ENCODE data around the gene GSG1L.

GSG1L gene

DNA sequence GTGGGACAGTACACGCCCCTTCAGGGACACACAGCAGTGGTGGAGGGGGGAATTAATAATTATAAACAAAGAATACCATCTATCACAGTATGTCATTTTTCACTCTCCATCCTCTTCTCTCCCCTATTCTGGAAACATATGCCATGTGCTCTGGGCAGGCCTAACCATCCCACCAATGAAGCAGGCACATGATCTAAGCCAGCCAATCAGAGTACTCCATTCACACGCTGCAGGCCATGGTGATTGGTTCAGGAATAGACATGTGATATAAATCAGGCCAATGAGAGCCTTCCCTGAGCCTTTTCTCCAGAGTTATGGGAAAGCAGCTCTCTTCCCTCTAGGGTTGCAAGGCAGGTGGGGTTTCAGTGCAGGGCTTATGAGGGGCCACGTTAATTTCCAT, 36.5 kb downstream of the GSG1L start:
- DNase-seq (ENCODE audit: low read depth in 2 of 2, low spot score in 1 of 2) = no peak

DNA sequence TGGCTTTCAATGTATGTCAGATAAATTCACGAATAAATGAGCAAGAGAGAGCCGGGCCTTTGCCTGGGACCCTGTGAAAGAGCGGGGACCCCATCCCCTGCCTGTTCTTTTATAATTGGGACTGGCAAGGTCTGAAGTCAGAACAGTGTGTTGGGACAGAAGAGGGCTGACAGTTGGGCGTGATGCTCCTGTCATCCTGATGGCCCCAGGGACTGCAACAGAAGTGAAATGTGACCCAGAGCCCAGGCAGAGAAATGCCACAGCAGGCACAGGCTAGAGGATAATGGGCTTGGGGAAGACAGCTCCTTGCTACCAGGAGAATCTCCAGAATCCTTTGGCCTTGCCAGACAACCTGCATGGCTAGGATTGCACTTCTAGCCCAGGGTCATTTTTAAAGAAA, 37.9 kb downstream of the GSG1L start:
- DNase-seq (ENCODE audit: low read depth in 2 of 2, low spot score in 1 of 2) = no peak

DNA sequence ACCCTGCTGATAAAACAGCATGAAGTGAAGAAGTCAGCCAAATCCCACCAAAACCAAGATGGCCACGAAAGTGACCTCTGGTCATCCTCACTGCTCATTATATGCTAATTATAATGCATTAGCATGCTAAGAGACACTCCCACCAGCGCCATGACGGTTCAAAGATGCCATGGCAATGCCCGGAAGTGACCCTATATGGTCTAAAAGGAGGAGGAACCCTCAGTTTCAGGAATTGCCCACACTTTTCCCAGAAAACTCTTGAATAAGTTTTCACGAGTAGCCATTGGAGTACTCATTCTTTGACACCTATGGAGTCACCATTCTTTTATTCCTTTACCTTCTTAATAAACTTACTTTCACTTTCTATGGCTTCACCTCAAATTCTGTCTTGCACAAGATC, 44.3 kb downstream of the GSG1L start:
- no peak for DNase-seq (ENCODE audit: low read depth in 2 of 2, low spot score in 1 of 2)

DNA sequence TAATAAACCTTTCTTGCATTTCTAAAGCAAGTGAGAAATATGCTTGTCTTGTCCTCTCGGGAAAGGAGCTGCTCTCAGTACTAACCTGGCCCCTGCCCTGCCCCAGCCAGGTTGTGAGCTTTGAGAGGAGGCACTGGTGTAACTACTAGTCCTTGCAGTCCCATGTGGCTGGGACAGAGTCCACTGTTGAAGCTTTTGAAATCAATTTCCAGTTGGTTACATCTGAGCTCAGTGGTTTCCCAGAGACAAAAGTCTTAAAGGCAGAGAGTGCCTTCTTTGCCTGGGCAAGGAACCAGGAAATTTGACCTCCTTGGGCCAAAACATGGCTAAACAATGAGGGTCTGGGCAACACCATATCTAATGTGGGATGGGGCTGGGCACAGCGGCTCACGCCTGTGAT, 48.7 kb downstream of the GSG1L start:
- DNase-seq (ENCODE audit: low read depth in 2 of 2, low spot score in 1 of 2) = no peak

DNA sequence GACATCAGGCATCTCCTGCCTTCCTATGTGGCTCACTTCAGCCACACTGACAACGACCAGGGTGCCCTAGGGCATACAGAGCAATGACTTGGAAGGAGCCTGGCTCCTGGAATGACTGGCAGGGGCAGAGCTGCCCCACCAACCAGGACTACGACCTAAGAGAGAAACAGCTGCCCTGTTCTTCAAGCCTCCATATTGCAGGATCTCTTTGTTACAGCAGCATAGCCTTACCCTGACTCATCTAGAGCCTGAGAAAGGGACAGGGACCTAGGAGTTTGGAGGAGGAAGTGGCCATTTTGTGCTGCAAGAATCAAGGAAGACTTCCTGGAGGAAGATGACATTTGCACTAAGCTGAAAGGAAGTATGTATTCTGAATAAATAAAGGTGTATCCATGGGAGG, 49.6 kb downstream of the GSG1L start:
- DNase-seq (ENCODE audit: low read depth in 2 of 2, low spot score in 1 of 2) = no peak

DNA sequence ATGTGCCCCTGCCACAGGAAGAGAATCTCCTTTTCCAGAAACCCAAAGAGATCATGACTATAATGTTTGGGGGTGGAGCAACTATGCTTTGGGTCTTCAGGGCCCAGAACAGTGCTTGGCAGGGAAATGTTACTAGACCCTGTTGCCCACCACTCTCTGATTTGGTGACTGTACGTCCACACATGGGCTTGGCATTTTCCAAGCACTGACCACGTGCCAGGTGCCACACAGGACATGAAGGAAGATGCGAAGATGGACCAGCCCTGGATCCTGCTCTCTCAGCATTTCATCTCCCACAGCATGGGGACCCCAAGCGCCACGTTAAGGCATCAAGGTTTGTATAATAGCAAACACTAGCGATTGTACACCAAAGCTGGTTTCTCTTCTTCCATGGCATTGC, 50.1 kb downstream of the GSG1L start:
- DNase-seq (ENCODE audit: low read depth in 2 of 2, low spot score in 1 of 2) = no peak

DNA sequence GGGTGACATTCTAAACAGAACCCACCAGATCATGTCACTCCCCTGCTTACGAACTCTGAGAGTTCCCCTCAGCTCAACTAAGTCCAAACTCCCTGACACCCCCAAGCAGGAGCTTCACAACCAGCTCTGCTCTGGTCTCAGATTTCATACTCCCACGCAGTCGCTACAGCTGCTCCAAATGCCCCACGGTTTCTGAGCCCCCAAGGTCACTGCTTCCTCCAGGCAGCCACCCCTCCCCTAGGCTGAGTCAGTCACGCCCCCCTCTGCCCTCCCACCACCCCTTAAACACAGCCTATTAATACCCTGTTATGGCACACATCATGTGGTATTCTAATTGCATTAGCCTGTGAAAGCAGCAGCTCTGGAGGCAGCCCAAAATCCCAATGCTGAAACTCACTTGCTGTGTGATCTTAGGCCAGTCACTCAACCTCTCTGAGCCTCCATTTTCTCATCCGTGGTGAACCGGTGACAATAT, 51.5 kb downstream of the GSG1L start:
- no peak for DNase-seq (ENCODE audit: low read depth in 2 of 2, low spot score in 1 of 2)

DNA sequence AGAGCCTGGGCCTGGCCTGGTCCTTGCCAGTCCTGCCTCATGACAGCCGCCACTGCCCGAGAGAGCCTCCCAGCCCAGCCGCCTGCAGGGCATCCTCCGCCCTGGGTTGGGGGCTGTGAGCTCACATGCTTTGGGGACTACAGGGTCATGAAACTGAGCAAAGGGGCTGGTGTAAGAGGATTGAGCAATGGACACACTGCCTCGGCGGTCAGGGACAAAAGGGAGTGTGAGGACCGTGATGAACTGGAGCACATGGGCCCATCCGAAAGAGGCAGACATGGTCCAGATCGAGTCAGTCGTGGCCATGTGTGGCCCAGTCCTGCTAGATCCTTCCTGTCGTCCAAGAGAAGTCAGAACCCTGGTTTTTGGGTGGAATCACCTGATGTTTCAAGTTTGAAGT, 52.3 kb downstream of the GSG1L start:
- no peak for DNase-seq (ENCODE audit: low read depth in 2 of 2, low spot score in 1 of 2)

DNA sequence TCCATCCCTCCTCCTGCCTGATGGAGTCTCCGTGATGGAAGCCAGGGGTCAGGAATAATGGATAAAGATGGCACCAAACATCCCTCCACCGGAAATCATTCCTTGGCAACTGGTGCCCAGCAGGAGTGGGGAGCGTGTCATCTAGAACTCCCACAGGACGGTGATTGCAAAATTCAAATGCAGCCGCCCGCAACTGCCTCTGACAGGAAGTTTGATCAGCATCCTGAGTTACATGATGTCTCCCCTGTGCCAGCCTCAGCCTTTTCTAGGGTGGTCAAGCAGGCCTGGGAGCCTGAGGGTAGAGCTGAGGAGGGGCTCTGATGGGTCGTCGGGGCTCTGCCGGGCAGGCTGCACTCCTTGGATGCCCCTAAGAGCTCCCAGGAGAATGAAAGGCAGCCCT, 52.8 kb downstream of the GSG1L start:
- no peak for DNase-seq (ENCODE audit: low read depth in 2 of 2, low spot score in 1 of 2)

DNA sequence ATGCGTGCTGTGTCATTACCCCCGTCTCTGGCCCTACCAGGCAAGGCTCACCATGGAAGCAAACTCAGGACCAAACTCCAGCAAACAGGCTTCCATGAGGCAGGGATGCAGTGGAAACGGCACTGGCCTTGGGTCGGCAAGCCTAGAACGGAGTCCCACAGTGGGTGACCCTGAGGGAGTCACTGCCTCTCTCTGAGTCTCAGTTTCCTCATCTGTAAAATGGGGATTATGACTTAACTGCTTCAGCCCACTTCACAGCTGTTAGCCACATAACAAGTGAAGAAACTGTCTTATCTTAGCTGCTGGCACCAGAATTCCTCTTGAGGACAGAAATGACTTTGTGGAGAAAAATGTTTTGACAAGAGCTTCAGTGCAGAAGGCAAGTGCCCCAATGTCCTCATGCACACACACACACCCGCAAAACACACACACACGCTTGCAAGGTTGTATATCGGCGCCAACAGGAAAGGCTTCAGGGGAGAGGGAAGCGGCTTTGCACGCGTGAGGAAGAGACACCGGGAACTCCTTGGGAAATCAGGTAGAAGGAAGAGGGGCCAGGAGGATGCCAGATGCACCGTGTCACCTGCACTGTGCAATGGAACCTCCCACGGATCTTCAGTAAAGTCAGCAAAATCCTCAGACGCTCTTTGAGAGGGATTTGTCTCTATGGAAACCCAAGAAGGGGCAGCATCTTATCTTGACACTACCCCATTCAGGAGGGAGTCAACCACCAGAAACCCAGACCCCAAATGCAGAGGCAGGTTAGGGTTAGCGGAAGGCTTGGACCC, 53.7 kb downstream of the GSG1L start:
- DNase-seq (ENCODE audit: low read depth in 2 of 2, low spot score in 1 of 2) = no peak

DNA sequence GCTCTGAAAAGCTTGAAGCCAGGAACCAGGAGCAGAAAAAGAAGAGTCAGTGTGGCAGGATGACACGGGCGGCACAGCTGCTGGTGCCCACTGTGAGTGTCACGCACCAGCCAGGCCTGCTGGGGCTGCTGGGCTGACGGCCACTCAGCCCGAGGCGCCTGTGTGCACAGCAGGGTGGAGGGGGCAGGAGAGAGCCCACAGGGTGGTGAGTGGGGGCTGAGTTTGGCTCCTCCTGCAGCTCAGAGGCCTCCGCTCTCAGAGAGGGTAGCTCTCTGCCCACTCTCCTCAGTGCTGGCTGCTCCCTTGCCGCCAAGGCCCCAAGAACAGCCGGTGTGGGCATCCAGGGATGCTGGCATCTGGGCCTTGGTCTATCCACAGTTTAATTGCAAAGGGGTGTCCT, 59.6 kb downstream of the GSG1L start:
- DNase-seq (ENCODE audit: low read depth in 2 of 2, low spot score in 1 of 2) = no peak

DNA sequence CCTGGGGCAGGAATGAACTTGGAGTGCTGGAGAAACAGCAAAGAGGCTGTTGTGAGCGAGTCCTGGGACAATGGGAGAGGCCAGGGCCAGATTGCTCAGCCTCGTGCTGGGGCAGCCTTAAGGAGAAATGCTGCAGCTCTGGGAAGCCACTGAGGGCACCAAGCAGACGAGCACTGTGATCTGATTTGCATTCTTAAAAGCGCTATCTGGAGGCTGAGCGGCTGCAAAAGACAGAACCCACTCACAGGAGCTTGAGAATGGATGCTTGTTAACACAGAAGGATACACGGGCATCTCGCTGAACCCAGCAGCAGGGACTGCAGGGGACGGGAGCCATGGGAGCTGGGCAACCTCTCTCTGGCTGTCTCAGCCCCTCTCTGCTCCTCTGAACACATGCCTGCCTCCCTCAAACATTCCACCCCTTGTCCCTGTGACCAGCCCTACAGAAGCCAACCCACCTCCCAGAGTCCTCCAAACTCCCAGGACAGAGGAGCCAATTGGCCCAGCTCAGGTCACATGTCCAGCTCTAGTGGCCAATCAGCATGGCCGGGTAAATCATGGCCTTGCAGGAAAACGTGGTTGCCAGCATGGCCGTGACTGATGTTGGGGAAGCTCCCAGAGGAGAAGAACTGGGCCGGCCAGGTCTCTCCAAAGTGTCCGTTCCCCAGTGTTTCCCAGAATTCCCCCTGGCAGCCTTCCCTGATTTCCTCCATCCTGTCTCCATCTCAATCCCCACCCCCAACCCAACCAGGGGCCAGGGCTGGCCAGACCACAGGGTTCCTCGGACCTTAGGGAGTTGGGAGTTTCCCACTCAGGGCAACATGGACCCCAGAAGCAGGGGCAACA, 60.3 kb downstream of the GSG1L start:
- DNase-seq (ENCODE audit: low read depth in 2 of 2, low spot score in 1 of 2) = no peak

DNA sequence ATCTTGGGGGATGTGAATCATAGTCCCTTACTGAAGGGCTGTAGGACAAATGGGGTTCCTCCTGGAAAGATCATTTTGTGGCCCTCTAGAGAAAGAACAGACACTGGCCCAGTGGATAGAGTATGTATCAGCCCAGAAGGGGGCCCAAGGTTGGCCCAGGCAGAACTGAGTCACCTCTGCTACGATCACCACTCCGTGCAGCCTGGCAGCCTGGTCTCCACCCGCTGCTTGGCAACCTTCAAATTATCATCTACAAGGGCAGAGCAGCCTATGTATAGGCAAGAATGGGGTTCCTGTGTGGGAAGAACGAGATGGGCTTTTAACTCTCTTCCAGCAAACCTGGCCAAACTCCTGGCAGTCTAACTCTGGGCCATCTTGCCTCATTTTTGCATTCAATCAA, 61.9 kb downstream of the GSG1L start:
- no peak for DNase-seq (ENCODE audit: low read depth in 2 of 2, low spot score in 1 of 2)

DNA sequence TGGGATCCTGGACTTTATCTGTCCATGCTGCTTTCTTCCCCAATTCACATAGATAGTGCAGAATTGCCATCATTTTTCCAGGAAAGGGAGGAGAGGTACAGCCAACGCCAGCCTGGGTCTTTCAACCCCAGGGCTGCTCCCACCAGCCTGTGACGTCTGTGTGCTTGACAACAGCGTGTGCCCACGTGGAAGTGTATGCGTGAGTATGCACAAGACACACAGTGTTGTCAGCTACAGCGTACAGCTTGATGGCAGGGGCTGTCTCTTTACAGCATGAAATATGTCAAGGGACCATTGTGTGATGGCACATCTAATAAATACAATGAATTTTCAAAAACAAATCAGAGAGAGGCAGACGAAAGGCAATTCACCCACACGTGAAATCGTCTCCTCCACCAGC, 62.3 kb downstream of the GSG1L start:
- no peak for DNase-seq (ENCODE audit: low read depth in 2 of 2, low spot score in 1 of 2)

DNA sequence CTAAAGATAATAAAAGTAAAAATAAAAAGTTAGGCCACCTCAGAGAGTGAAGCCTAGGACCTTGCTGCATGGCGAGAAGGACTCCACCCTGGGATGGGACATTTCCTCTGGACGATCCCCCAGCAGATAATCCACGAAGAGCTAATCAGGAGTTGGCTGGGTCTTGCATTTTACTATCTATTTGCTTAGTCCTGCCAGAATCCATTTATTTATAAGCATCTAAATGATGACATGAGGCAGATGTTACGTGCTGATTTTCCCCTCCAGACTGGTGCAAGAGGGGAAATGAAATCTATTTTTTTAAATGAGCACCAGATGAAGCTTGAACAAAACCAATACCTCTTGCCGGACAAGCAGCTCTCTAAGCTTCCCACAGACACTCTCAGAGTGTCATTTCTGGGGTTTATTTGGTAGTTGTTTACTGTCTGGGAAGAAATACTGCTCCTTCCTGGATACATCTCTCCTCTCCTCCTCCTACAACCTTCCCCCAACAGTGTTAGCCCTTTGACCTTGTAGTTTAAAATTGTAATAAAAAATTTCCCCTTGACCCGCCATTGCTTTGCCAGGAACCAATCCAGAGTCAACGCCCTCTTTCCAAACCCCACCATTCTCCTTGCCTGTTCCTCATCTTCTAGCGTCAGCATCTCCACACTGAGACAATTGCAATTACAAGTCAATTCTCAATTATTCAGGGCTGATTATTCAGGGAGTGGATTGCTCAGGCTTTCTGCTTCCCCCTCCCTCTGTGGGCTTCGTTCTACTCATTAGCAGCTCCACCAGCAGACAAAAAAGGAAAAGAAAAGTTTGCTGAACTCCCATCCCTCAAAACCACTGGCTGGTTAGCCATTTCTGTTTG, 63.0 kb downstream of the GSG1L start:
- no peak for DNase-seq (ENCODE audit: low read depth in 2 of 2, low spot score in 1 of 2)

DNA sequence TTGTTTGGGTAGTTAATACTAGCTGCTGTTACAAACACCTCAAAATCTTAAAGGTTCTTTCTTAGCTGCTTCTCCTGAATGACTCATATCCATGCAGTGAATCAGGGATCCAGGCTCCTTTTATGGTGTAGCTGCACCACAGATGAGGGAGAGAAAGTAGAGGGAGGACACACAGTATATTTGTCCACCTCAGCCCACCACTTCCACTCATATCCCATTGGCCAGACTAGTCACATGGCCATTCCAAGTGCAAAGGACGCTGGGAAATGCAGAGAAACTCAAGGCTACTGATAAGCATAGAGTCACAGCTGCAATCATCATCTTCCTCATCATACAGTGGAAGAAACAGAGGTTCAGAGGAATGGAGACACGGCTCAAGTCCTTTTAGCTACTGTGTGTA, 63.8 kb downstream of the GSG1L start:
- DNase-seq (ENCODE audit: low read depth in 2 of 2, low spot score in 1 of 2) = no peak

DNA sequence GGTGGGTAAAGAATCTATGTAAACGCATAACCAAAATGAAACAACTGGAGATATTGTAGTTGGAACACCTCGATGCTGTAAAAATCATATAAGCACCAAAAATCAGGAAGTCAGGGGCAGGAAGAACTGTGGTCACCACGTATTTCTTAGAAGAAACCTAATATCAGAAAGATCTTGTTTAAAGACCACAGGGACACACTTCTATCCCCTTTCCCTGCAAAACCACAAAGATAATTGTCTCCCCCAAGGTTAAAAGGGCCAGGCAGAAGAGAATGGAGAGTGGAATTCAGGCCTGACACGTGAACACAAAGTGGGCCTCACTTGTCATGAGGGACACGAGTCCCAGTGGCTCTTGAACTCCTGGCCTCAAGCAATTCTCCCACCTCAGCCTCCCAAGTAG, 68.1 kb downstream of the GSG1L start:
- no peak for DNase-seq (ENCODE audit: low read depth in 2 of 2, low spot score in 1 of 2)

DNA sequence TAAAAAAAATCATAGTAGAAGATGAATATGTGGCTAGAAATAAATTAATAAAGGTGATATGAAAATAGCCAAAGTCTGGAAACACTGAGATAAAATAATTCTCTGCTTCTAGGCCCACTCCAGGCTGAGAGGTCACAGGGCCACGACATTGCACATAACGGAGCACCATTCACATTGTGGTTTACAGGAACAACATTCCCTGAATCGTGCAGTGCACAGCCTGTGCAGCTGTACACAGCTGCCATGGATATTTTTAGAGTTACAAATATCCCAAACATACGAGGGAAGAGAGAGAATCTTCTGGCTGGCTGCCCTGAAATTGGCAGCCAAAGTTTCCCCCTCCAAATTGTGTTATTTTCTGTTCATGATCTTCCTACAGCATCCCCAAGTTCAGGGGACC, 68.8 kb downstream of the GSG1L start:
- DNase-seq (ENCODE audit: low read depth in 2 of 2, low spot score in 1 of 2) = no peak

DNA sequence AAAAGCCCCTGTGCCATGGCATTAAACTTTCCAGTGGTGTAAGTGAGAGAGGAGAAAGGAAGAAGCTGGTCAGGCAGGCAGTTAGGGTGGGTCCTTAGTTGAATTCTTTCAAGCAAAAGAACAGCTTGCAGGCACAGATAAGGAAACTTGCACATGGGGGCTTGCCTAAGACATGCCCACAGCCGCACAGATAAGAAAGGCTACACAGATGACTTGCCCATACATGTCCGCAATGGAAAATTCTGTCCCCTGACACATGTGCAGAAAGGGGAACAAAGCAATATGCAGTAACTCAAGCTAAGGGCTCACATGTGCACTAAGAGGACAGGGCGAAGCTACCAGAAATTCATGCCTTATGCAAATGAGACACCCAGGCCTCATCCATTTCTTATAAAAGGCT, 69.9 kb downstream of the GSG1L start:
- no peak for DNase-seq (ENCODE audit: low read depth in 2 of 2, low spot score in 1 of 2)

DNA sequence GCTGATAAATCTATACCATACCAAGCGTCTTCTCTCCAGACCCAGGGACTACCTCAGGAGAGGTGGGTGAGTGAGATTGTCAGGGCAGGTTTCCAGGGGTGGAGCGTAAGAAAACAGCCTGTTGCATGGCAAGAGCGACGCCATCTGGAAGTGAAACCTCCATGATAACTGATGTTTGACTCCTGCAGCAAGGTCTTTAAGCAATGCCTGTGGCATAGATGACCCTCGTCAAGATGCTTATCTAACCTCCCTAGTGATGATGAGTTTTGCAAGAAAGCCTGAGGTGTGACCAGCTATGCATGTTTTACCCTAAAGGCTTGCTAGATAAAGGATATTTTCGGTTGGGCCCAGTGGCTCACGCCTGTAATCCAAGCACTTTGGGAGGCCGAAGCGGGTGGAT, 71.6 kb downstream of the GSG1L start:
- DNase-seq (ENCODE audit: low read depth in 2 of 2, low spot score in 1 of 2) = no peak

DNA sequence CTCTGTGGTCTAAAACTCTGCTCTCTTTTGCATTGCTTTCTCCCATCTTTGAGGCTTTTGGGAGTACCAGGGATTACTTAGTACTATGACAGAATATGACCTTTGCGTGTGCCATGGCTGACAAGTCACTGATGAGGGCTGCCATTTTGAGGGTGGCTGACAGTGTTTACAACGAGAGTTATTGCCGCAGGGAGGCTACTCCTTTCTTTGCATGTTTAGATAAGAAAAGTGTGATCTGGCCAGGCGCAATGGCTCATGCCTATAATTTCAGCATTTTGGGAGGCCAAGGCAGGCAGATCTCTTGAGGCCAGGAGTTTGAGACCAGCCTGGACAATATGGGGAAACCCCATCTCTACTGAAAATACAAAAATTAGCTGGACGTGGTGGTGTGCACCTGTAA, 77.5 kb downstream of the GSG1L start:
- DNase-seq (ENCODE audit: low read depth in 2 of 2, low spot score in 1 of 2) = no peak

DNA sequence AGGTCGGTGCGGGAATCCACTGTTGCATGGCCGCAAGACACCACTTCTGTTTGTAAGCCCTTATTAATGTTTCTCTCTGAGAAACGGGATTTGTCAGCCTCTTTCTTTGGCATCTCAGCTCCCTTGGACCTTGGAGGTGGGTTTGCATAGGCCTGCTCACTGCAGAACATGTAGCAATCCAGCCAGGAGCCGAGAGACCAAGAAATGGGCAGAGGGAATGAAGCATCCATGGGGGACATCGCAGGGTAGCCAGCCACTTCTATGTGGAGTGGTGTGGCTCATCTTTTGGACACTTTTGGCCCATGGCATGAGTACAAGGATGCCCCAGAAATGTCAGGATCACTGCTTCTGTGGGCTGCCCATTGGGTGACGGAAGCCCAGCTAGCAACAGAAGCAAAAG, 79.4 kb downstream of the GSG1L start:
- DNase-seq (ENCODE audit: low read depth in 2 of 2, low spot score in 1 of 2) = no peak
